ENCODE data around the gene GAPDH. TPM values are rescaled to one million over a fixed set of nuclear protein-coding genes. Genes with fewer than 3 reads are reported as not detected.
"Not testable (repeated sequence)": the region's sequence is repeated elsewhere in the genome, so short reads cannot be mapped to it uniquely, and the experiment has no call there.

GAPDH gene
- total and polyA plus RNA-seq, 2 experiments from 2014 or later, result 7,726 to 7,868 TPM

GRCh38 chr12:6536894-6537579, 2.7 kb downstream of the GAPDH start:
- no peaks in the 10 kb centered on the region for H3K27me3 ChIP-seq (replicated peaks; ENCODE audit: insufficient read depth)
- peaks cover 41% of the 10 kb centered on the region for H3K4me1 ChIP-seq (ENCODE audit: insufficient read depth)
- H3F3A ChIP-seq (ENCODE audit: insufficient read depth), result peaks cover 74% of the 10 kb centered on the region
- peak overlapping the region; percentile 95 for H3K4me2 ChIP-seq (ENCODE audit: unreplicated experiment)
- peak overlapping the region; percentile 96 for H3K4me3 ChIP-seq
- peaks cover 30% of the 10 kb centered on the region for H3K36me3 ChIP-seq (ENCODE audit: low read depth)
- TF ChIP-seq EZH2phosphoT487 (IDR thresholded peaks at IDR 0.05; ENCODE audit: insufficient read depth, low read depth), result no peak
- no peak for TF ChIP-seq EZH2 (IDR thresholded peaks at IDR 0.05; ENCODE audit: insufficient read depth, poor library complexity, severe bottlenecking)
- peak overlapping the region; percentile 96 for H3K9ac ChIP-seq
- peaks cover 53% of the 10 kb centered on the region for H3K79me2 ChIP-seq (ENCODE audit: insufficient read depth)
- H3K27ac ChIP-seq, result peak overlapping the region; percentile 96
- no peaks in the 10 kb centered on the region for H3K9me2 ChIP-seq (ENCODE audit: insufficient read depth)
- DNase-seq, result peak; percentile 56
- no peaks in the 10 kb centered on the region for H3K9me3 ChIP-seq (ENCODE audit: low read depth)
- peaks cover 13% of the 10 kb centered on the region for H4K20me1 ChIP-seq (ENCODE audit: insufficient read depth)
- in situ Hi-C loops (cut with MboI), result no loop called here
- WGBS, 2 experiments (ENCODE audit: low coverage in 1 of 2, low lambda C conversion rate in 2 of 2, missing lambda C conversion rate in 2 of 2), result 57 to 61% methylated on average over 17 to 19 of the region's 19 CpGs
- H2AFZ ChIP-seq, result no peak overlapping the region

DNA sequence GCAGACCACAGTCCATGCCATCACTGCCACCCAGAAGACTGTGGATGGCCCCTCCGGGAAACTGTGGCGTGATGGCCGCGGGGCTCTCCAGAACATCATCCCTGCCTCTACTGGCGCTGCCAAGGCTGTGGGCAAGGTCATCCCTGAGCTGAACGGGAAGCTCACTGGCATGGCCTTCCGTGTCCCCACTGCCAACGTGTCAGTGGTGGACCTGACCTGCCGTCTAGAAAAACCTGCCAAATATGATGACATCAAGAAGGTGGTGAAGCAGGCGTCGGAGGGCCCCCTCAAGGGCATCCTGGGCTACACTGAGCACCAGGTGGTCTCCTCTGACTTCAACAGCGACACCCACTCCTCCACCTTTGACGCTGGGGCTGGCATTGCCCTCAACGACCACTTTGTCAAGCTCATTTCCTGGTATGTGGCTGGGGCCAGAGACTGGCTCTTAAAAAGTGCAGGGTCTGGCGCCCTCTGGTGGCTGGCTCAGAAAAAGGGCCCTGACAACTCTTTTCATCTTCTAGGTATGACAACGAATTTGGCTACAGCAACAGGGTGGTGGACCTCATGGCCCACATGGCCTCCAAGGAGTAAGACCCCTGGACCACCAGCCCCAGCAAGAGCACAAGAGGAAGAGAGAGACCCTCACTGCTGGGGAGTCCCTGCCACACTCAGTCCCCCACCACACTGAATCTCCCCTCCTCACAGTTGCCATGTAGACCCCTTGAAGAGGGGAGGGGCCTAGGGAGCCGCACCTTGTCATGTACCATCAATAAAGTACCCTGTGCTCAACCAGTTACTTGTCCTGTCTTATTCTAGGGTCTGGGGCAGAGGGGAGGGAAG, 3.5 kb downstream of the GAPDH start:
- H3K4me2 ChIP-seq (ENCODE audit: unreplicated experiment), result peak overlapping the region; percentile 95
- H3K27me3 ChIP-seq (replicated peaks; ENCODE audit: insufficient read depth); in situ Hi-C loops (cut with MboI); H3K9me2 ChIP-seq (ENCODE audit: insufficient read depth); H3K9me3 ChIP-seq (ENCODE audit: low read depth); H2AFZ ChIP-seq: not testable (repeated sequence)
- H3K36me3 ChIP-seq (ENCODE audit: low read depth), result peaks cover 30% of the 10 kb centered on the region
- DNase-seq, result peak; percentile 82
- H4K20me1 ChIP-seq (ENCODE audit: insufficient read depth), result peaks cover 13% of the 10 kb centered on the region
- H3K4me3 ChIP-seq, result peak overlapping the region; percentile 96
- H3K4me1 ChIP-seq (ENCODE audit: insufficient read depth), result peaks cover 36% of the 10 kb centered on the region
- WGBS, 2 experiments (ENCODE audit: low coverage in 1 of 2, low lambda C conversion rate in 2 of 2, missing lambda C conversion rate in 2 of 2), result 29 to 35% methylated on average over 17 of the region's 17 CpGs
- H3F3A ChIP-seq (ENCODE audit: insufficient read depth), result peaks cover 79% of the 10 kb centered on the region
- peak overlapping the region; percentile 96 for H3K9ac ChIP-seq
- H3K79me2 ChIP-seq (ENCODE audit: insufficient read depth), result peaks cover 60% of the 10 kb centered on the region
- peak overlapping the region; percentile 96 for H3K27ac ChIP-seq

GRCh38 chr12:6538420-6539313, 4.3 kb downstream of the GAPDH start:
- in situ Hi-C loops (cut with MboI), result no loop called here
- Histone ChIP-seq H3F3A (ENCODE audit: insufficient read depth) (peaks cover 74% of the 10 kb centered on the region), H3K79me2 (ENCODE audit: insufficient read depth) (peaks cover 69% of the 10 kb centered on the region), H3K9ac (peak overlapping the region; percentile 96), H3K27ac (peak overlapping the region; percentile 96), H3K9me3 (ENCODE audit: low read depth) (no peaks in the 10 kb centered on the region), H3K4me1 (ENCODE audit: insufficient read depth) (peaks cover 34% of the 10 kb centered on the region), H3K4me3 (peak overlapping the region; percentile 96; the same call in 1 of the 2 replicates), H3K27me3 (replicated peaks; ENCODE audit: insufficient read depth) (no peaks in the 10 kb centered on the region), H3K9me2 (ENCODE audit: insufficient read depth) (no peaks in the 10 kb centered on the region), H3K36me3 (ENCODE audit: low read depth) (peaks cover 30% of the 10 kb centered on the region), H3K4me2 (ENCODE audit: unreplicated experiment) (peak overlapping the region; percentile 44), H2AFZ (no peak overlapping the region), H4K20me1 (ENCODE audit: insufficient read depth) (peaks cover 13% of the 10 kb centered on the region)
- TF ChIP-seq EZH2phosphoT487 (IDR thresholded peaks at IDR 0.05; ENCODE audit: insufficient read depth, low read depth) (no peak), EZH2 (IDR thresholded peaks at IDR 0.05; ENCODE audit: insufficient read depth, poor library complexity, severe bottlenecking) (no peak)
- DNase-seq, result peak; percentile 50
- WGBS, 2 experiments (ENCODE audit: low coverage in 1 of 2, low lambda C conversion rate in 2 of 2, missing lambda C conversion rate in 2 of 2), result 61 to 65% methylated on average over 24 of the region's 24 CpGs

DNA sequence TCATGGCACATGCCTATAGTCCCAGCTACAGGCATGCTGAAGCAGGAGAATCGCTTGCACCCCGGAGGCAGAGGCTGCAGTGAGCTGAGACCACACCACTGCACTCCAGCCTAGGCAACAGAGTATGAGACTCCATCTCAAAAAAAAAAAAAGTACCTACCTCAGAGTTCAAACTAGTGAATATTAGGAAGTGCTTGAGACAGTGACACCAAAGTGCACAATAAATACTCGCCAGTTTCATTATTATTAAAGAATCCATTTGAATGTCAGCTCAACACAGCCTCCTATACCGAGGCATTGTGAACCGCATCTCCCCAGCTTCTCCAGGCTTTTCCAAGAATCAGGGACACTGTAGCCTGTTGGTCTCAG, 5.0 kb downstream of the GAPDH start:
- no peak for TF ChIP-seq EZH2phosphoT487 (IDR thresholded peaks at IDR 0.05; ENCODE audit: insufficient read depth, low read depth)
- TF ChIP-seq EZH2 (IDR thresholded peaks at IDR 0.05; ENCODE audit: insufficient read depth, poor library complexity, severe bottlenecking), result no peak
- H3K36me3 ChIP-seq (ENCODE audit: low read depth), result peaks cover 30% of the 10 kb centered on the region
- no peaks in the 10 kb centered on the region for H3K9me3 ChIP-seq (ENCODE audit: low read depth)
- H4K20me1 ChIP-seq (ENCODE audit: insufficient read depth), result peaks cover 13% of the 10 kb centered on the region
- H3K9ac ChIP-seq, result peak overlapping the region; percentile 96; the same call in 1 of the 2 replicates
- in situ Hi-C loops (cut with MboI), result no loop called here
- H3K4me2 ChIP-seq (ENCODE audit: unreplicated experiment), result no peak overlapping the region
- H3K79me2 ChIP-seq (ENCODE audit: insufficient read depth), result peaks cover 75% of the 10 kb centered on the region
- peaks cover 34% of the 10 kb centered on the region for H3K4me1 ChIP-seq (ENCODE audit: insufficient read depth)
- peaks cover 74% of the 10 kb centered on the region for H3F3A ChIP-seq (ENCODE audit: insufficient read depth)
- peak overlapping the region; percentile 96 for H3K27ac ChIP-seq
- H3K4me3 ChIP-seq, result no peak overlapping the region
- no peaks in the 10 kb centered on the region for H3K9me2 ChIP-seq (ENCODE audit: insufficient read depth)
- peak; percentile 24 for DNase-seq
- WGBS, 2 experiments (ENCODE audit: low coverage in 1 of 2, low lambda C conversion rate in 2 of 2, missing lambda C conversion rate in 2 of 2), result 70 to 71% methylated on average over 5 of the region's 5 CpGs
- H3K27me3 ChIP-seq (replicated peaks; ENCODE audit: insufficient read depth), result no peaks in the 10 kb centered on the region
- H2AFZ ChIP-seq, result no peak overlapping the region
